Peyer's patch (tissue), 4 donors: ENCODE data around the gene B4GALT5.
"Not testable (repeated sequence)": the region's sequence is repeated elsewhere in the genome, so short reads cannot be mapped to it uniquely, and the experiment has no call there.

ENCODE experiments used
- CTCF ChIP-seq, 6 experiments: fragments of 450-650 bp in 4 of 6; fragments of 200-600 bp in 2 of 6; sonication (generic) in 1 of 6; IDR thresholded peaks; one replicate each; pipeline ENCODE4 v1.5.1; 2017 to 2019; ENCODE audit warnings: antibody characterized with exemption in 6 of 6, mild to moderate bottlenecking in 3 of 6, moderate library complexity in 1 of 6
- POLR2A ChIP-seq, 2 donors: fragments of 450-650 bp; IDR thresholded peaks; one replicate each; pipeline ENCODE4 v1.5.1; 2017; ENCODE audit warnings: antibody characterized with exemption in 2 of 2, mild to moderate bottlenecking in 2 of 2, moderate library complexity in 2 of 2

DNA sequence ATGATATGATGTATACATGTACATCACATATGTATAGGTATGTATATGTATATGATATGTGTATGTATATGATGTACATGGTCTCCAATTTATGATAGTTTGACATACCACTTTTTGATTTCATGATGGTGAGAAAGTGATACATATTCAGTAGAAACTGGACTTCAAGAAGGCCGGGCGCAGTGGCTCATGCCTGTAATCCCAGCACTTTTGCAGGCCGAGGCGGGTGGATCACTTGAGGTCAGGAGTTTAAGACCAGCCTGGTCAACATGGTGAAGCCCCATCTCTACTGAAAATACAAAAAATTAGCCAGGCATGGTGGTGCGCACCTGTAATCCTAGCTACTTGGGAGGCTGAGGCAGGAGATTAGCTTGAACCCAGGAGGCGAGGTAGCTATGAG, 10.1 kb upstream of the B4GALT5 start:
- TF ChIP-seq CTCF, POLR2A (IDR thresholded peaks at IDR 0.05): not testable (repeated sequence)
